WTC11 (cell line): ENCODE data around the gene ATG7. TPM values are rescaled to one million over a fixed set of nuclear protein-coding genes. Genes with fewer than 3 reads are reported as not detected.

Experiments used
- ATAC-seq: fragments of 200-7000 bp; cut with Tn5 transposase; 2 replicates; pipeline ENCODE4 v1.10.0; 2021; ENCODE audit warnings: mild to moderate bottlenecking, moderate library complexity
- CTCF ChIA-PET: fragments of 300-600 bp; sonication (Branson Sonifier 250); formaldehyde crosslinking; loops from one replicate; lab custom pipeline; 2021; ENCODE audit warnings: antibody characterized with exemption; lab: Charles Lee
- POLR2A ChIA-PET: fragments of 350-600 bp; sonication (Branson Sonifier 250); formaldehyde crosslinking; loops from one replicate; lab custom pipeline; 2021; ENCODE audit warnings: antibody characterized with exemption; lab: Charles Lee
- DNase-seq: peaks from one replicate; pipeline ENCODE4 v3.0.0; 2021; ENCODE audit warnings: low spot score
- H3K27ac Mint-ChIP-seq: 2 replicates; pipeline ENCODE4 v1.8.0; 2021; ENCODE audit warnings: mixed read lengths
- H3K27me3 Mint-ChIP-seq: 2 replicates; pipeline ENCODE4 v1.8.0; 2021; ENCODE audit warnings: low read depth, mild to moderate bottlenecking, moderate library complexity, mixed read lengths
- H3K36me3 Mint-ChIP-seq: 2 replicates; pipeline ENCODE4 v1.8.0; 2021; ENCODE audit warnings: mixed read lengths
- H3K4me1 Mint-ChIP-seq: 2 replicates; pipeline ENCODE4 v1.8.0; 2022; ENCODE audit warnings: mixed read lengths
- H3K4me3 Mint-ChIP-seq: 2 replicates; pipeline ENCODE4 v1.8.0; 2021; ENCODE audit warnings: mild to moderate bottlenecking, moderate library complexity, mixed read lengths
- H3K9me3 Mint-ChIP-seq: 2 replicates; pipeline ENCODE4 v1.8.0; 2021; ENCODE audit warnings: mixed read lengths
- CREM ChIP-seq: sonication (generic); formaldehyde crosslinking; IDR thresholded peaks from 2 replicates; pipeline ENCODE4 v1.8.1; 2022; ENCODE audit warnings: mild to moderate bottlenecking, missing genetic modification reagents, moderate library complexity
- FOXP1 ChIP-seq: sonication (generic); formaldehyde crosslinking; IDR thresholded peaks from 2 replicates; pipeline ENCODE4 v1.8.0; 2022; ENCODE audit warnings: missing genetic modification reagents, mild to moderate bottlenecking, moderate library complexity, borderline replicate concordance
- JAZF1 ChIP-seq: fragments of 250-450 bp; sonication (Bioruptor Pico); IDR thresholded peaks from 2 replicates; pipeline ENCODE4 v1.9.0; 2021; ENCODE audit warnings: moderate library complexity, mild to moderate bottlenecking, inconsistent platforms
- KAT7 ChIP-seq: sonication (generic); formaldehyde crosslinking; IDR thresholded peaks from 2 replicates; pipeline ENCODE4 v1.8.1; 2023; ENCODE audit warnings: missing genetic modification reagents, mild to moderate bottlenecking, borderline replicate concordance
- NR2C2 ChIP-seq: sonication (generic); formaldehyde crosslinking; IDR thresholded peaks from 2 replicates; pipeline ENCODE4 v1.8.0; 2022; ENCODE audit warnings: mild to moderate bottlenecking, missing genetic modification reagents
- NR3C1 ChIP-seq: sonication (generic); formaldehyde crosslinking; conservative IDR thresholded peaks from 2 replicates; pipeline ENCODE4 v1.8.1; 2023; ENCODE audit warnings: low read depth, mild to moderate bottlenecking, missing genetic modification reagents
- RELA ChIP-seq: sonication (generic); formaldehyde crosslinking; IDR thresholded peaks from 2 replicates; pipeline ENCODE4 v1.8.1; 2022; ENCODE audit warnings: missing genetic modification reagents, mild to moderate bottlenecking, borderline replicate concordance
- SMAD3 ChIP-seq: sonication (generic); formaldehyde crosslinking; IDR thresholded peaks from 2 replicates; pipeline ENCODE4 v1.8.0; 2022; ENCODE audit warnings: missing genetic modification reagents, mild to moderate bottlenecking, borderline replicate concordance
- TEAD1 ChIP-seq: sonication (generic); formaldehyde crosslinking; IDR thresholded peaks from 2 replicates; pipeline ENCODE4 v1.8.0; 2022; ENCODE audit warnings: mild to moderate bottlenecking, missing genetic modification reagents
- ZNF219 ChIP-seq: sonication (generic); formaldehyde crosslinking; IDR thresholded peaks from 2 replicates; pipeline ENCODE4 v1.8.0; 2023; ENCODE audit warnings: missing genetic modification reagents, mild to moderate bottlenecking, borderline replicate concordance
- ZNF263 ChIP-seq: sonication (generic); formaldehyde crosslinking; IDR thresholded peaks from 2 replicates; pipeline ENCODE4 v1.8.1; 2022; ENCODE audit warnings: low read depth, mild to moderate bottlenecking, moderate library complexity, missing genetic modification reagents
- total RNA-seq: library from RNA; stranded (reverse); gene quantifications from 3 replicates; pipeline ENCODE4 v1.2.3, GENCODE V29; 2021
- TF ChIP-seq, protein P1 (sequence below): sonication (generic); formaldehyde crosslinking; IDR thresholded peaks from 2 replicates; pipeline ENCODE4 v1.8.1; 2023; ENCODE audit warnings: mild to moderate bottlenecking, missing genetic modification reagents
- TF ChIP-seq, protein P2 (sequence below): sonication (generic); formaldehyde crosslinking; IDR thresholded peaks from 2 replicates; pipeline ENCODE4 v1.8.0; 2023; ENCODE audit warnings: missing genetic modification reagents, mild to moderate bottlenecking, borderline replicate concordance
- TF ChIP-seq, protein P3 (sequence below): sonication (generic); formaldehyde crosslinking; IDR thresholded peaks from 2 replicates; pipeline ENCODE4 v1.8.0; 2023; ENCODE audit warnings: mild to moderate bottlenecking, missing genetic modification reagents
- TF ChIP-seq, protein P4 (sequence below): sonication (generic); formaldehyde crosslinking; IDR thresholded peaks from 2 replicates; pipeline ENCODE4 v1.8.1; 2022; ENCODE audit warnings: mild to moderate bottlenecking, moderate library complexity, missing genetic modification reagents
- TF ChIP-seq, protein P5 (sequence below): fragments of 250-450 bp; sonication (Bioruptor Pico); IDR thresholded peaks from 2 replicates; pipeline ENCODE4 v1.9.0; 2021; ENCODE audit warnings: moderate library complexity, mild to moderate bottlenecking, inconsistent platforms, borderline replicate concordance

The ATG7 gene
- total RNA-seq, 1 experiment from 2014 or later = 17.5 TPM

DNA sequence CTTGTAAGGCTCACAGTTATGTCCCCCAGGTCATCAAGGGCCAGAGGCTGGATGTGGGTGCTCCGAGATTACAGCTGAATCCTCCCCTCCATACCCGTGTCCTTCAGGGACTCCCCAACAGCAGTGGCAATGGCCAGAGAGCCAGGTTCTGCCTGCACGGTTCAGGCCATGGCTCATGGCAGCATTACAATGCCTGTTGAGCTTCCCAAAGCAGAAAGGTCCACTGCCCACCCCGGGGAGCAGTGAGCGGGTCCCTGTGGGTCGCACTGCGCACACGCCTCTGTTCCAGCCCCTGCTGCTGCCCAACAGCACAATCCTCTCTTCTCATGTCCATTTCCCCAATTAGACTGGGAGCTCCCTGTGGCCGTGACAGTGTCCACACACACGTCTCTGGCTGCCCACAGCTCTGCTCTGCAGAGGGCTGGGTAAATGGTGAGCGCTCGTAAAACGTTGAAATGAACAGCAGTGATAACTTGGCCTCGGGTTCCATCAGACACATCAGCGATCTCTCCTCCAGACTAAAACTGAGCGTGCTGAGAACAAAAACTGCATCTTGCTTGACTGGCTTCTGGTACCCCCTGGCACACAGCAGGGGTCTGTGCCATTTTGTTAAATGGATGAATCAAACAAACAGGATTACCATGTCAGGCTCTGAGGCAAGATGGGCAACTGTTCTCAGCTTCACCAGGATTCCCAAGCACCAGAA is 291.1 kb downstream of the ATG7 start:
- Mint-ChIP-seq H3K9me3 (no peaks in the 10 kb centered on the region), H3K27me3 (no peaks in the 10 kb centered on the region), H3K36me3 (peaks cover 7% of the 10 kb centered on the region; the same call in 1 of the 2 replicates), H3K4me3 (no peak overlapping the region), H3K4me1 (peaks cover 9% of the 10 kb centered on the region), H3K27ac (peak overlapping the region; percentile 8; the same call in 1 of the 2 replicates)
- no peak for ATAC-seq
- ChIA-PET POLR2A (interaction anchor here (0.6 kb wide), 1 partner anchor 601 kb away, joined by 5 read pairs; no protein-coding TSS in a partner anchor), CTCF (no interaction called here)
- no peak for DNase-seq
- TF ChIP-seq FOXP1 (CRISPR knock-in tag) (no peak), NR3C1 (CRISPR knock-in tag) (no peak), ZNF263 (CRISPR knock-in tag) (no peak), CREM (CRISPR knock-in tag) (no peak), NR2C2 (CRISPR knock-in tag) (no peak), JAZF1 (CRISPR knock-in tag) (no peak), RELA (CRISPR knock-in tag) (no peak), ZNF219 (CRISPR knock-in tag) (no peak), SMAD3 (no peak), TEAD1 (CRISPR knock-in tag) (no peak), KAT7 (no peak)
- TF ChIP-seq, protein P1, sequence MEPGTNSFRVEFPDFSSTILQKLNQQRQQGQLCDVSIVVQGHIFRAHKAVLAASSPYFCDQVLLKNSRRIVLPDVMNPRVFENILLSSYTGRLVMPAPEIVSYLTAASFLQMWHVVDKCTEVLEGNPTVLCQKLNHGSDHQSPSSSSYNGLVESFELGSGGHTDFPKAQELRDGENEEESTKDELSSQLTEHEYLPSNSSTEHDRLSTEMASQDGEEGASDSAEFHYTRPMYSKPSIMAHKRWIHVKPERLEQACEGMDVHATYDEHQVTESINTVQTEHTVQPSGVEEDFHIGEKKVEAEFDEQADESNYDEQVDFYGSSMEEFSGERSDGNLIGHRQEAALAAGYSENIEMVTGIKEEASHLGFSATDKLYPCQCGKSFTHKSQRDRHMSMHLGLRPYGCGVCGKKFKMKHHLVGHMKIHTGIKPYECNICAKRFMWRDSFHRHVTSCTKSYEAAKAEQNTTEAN = no peak
- TF ChIP-seq, protein P2, sequence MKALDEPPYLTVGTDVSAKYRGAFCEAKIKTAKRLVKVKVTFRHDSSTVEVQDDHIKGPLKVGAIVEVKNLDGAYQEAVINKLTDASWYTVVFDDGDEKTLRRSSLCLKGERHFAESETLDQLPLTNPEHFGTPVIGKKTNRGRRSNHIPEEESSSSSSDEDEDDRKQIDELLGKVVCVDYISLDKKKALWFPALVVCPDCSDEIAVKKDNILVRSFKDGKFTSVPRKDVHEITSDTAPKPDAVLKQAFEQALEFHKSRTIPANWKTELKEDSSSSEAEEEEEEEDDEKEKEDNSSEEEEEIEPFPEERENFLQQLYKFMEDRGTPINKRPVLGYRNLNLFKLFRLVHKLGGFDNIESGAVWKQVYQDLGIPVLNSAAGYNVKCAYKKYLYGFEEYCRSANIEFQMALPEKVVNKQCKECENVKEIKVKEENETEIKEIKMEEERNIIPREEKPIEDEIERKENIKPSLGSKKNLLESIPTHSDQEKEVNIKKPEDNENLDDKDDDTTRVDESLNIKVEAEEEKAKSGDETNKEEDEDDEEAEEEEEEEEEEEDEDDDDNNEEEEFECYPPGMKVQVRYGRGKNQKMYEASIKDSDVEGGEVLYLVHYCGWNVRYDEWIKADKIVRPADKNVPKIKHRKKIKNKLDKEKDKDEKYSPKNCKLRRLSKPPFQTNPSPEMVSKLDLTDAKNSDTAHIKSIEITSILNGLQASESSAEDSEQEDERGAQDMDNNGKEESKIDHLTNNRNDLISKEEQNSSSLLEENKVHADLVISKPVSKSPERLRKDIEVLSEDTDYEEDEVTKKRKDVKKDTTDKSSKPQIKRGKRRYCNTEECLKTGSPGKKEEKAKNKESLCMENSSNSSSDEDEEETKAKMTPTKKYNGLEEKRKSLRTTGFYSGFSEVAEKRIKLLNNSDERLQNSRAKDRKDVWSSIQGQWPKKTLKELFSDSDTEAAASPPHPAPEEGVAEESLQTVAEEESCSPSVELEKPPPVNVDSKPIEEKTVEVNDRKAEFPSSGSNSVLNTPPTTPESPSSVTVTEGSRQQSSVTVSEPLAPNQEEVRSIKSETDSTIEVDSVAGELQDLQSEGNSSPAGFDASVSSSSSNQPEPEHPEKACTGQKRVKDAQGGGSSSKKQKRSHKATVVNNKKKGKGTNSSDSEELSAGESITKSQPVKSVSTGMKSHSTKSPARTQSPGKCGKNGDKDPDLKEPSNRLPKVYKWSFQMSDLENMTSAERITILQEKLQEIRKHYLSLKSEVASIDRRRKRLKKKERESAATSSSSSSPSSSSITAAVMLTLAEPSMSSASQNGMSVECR (CRISPR knock-in tag) = no peak
- TF ChIP-seq, protein P3, sequence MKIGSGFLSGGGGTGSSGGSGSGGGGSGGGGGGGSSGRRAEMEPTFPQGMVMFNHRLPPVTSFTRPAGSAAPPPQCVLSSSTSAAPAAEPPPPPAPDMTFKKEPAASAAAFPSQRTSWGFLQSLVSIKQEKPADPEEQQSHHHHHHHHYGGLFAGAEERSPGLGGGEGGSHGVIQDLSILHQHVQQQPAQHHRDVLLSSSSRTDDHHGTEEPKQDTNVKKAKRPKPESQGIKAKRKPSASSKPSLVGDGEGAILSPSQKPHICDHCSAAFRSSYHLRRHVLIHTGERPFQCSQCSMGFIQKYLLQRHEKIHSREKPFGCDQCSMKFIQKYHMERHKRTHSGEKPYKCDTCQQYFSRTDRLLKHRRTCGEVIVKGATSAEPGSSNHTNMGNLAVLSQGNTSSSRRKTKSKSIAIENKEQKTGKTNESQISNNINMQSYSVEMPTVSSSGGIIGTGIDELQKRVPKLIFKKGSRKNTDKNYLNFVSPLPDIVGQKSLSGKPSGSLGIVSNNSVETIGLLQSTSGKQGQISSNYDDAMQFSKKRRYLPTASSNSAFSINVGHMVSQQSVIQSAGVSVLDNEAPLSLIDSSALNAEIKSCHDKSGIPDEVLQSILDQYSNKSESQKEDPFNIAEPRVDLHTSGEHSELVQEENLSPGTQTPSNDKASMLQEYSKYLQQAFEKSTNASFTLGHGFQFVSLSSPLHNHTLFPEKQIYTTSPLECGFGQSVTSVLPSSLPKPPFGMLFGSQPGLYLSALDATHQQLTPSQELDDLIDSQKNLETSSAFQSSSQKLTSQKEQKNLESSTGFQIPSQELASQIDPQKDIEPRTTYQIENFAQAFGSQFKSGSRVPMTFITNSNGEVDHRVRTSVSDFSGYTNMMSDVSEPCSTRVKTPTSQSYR (CRISPR knock-in tag) = no peak
- TF ChIP-seq, protein P4, sequence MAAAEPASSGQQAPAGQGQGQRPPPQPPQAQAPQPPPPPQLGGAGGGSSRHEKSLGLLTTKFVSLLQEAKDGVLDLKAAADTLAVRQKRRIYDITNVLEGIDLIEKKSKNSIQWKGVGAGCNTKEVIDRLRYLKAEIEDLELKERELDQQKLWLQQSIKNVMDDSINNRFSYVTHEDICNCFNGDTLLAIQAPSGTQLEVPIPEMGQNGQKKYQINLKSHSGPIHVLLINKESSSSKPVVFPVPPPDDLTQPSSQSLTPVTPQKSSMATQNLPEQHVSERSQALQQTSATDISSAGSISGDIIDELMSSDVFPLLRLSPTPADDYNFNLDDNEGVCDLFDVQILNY = no peak
- TF ChIP-seq, protein P5, sequence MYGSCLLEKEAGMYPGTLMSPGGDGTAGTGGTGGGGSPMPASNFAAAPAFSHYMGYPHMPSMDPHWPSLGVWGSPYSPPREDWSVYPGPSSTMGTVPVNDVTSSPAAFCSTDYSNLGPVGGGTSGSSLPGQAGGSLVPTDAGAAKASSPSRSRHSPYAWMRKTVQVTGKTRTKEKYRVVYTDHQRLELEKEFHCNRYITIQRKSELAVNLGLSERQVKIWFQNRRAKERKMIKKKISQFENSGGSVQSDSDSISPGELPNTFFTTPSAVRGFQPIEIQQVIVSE (CRISPR knock-in tag) = no peak
